GM23248 (cell line): Measurements from ENCODE around the gene SLC22A5.

Experiments
- EZH2 ChIP-seq: fragments of 200-600 bp; sonication (generic); IDR thresholded peaks from 2 replicates; pipeline ENCODE4 v1.6.1; 2018; ENCODE audit warnings: antibody characterized with exemption, mild to moderate bottlenecking; ENCODE audit not compliant: insufficient read depth, poor library complexity, severe bottlenecking
- EZH2phosphoT487 ChIP-seq: fragments of 200-600 bp; sonication (generic); IDR thresholded peaks from 2 replicates; pipeline ENCODE4 v1.6.1; 2018; ENCODE audit warnings: antibody characterized with exemption, moderate library complexity, mild to moderate bottlenecking, low read depth; ENCODE audit not compliant: insufficient read depth

DNA sequence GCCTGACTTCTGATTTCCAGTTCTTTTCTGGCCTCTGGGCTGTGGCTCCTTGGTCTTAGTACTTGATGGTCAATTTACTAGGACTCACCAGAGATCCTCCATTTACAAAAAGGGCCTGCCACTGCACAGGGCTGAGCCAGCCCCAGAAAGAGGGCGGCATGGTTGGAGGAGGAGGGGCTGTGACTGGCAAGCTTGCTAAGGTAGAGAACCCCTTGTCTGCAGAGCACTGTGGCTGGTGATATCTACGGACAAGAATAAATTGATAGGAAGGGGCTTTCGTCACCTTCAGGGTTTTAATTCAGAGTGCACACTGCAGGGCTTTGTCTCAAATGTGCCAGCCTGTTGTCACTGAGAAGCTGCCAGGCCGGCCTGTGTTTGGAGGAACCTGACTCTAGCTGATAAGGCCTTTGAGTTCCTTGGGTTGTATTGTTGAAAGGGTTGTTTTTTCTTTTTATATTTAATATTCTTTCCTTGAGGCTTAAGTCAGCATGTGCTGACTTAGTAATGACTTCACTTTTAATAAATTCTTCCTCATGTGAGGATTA lies 15.1 kb downstream of the SLC22A5 start:
- TF ChIP-seq EZH2 (no peak), EZH2phosphoT487 (no peak)
